Measurements from ENCODE around the gene CLEC10A.

DNA sequence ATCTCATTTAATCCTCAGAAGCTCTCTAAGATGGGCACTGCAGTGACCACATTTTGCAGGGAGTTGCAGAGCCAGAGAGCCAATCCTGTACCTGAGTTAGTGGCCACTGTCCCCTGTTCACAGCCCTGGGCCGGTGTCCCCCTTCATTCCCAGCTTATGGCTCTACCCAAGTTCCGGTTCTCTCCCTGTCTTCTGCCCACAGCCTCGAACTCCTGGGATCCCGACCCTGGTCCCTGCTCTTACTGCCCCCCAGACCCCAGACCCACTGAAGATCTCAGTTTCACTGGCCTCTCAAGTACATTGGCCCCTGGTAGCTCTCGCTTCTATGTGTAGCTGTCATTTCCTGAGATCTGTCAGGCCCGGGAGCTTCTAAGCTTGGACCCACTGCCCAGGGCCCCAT, 22.4 kb upstream of the CLEC10A start:
- TF ChIP-seq EZH2phosphoT487 (IDR thresholded peaks at IDR 0.05; ENCODE audit: low read length) (no peak), EZH2 (optimal IDR thresholded peaks at IDR 0.05; ENCODE audit: low read depth, low read length) (no peak), CTCF (IDR thresholded peaks at IDR 0.05; ENCODE audit: low read length) (no peak)
